KG1 (cell line): ENCODE measurements around the gene PLPPR3.

Experiments used
- DNase-seq: peaks from one replicate; lab custom pipeline; 2025; lab: John Stamatoyannopoulos, UW

Gene PLPPR3, protein sequence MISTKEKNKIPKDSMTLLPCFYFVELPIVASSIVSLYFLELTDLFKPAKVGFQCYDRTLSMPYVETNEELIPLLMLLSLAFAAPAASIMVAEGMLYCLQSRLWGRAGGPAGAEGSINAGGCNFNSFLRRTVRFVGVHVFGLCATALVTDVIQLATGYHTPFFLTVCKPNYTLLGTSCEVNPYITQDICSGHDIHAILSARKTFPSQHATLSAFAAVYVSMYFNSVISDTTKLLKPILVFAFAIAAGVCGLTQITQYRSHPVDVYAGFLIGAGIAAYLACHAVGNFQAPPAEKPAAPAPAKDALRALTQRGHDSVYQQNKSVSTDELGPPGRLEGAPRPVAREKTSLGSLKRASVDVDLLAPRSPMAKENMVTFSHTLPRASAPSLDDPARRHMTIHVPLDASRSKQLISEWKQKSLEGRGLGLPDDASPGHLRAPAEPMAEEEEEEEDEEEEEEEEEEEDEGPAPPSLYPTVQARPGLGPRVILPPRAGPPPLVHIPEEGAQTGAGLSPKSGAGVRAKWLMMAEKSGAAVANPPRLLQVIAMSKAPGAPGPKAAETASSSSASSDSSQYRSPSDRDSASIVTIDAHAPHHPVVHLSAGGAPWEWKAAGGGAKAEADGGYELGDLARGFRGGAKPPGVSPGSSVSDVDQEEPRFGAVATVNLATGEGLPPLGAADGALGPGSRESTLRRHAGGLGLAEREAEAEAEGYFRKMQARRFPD

DNA sequence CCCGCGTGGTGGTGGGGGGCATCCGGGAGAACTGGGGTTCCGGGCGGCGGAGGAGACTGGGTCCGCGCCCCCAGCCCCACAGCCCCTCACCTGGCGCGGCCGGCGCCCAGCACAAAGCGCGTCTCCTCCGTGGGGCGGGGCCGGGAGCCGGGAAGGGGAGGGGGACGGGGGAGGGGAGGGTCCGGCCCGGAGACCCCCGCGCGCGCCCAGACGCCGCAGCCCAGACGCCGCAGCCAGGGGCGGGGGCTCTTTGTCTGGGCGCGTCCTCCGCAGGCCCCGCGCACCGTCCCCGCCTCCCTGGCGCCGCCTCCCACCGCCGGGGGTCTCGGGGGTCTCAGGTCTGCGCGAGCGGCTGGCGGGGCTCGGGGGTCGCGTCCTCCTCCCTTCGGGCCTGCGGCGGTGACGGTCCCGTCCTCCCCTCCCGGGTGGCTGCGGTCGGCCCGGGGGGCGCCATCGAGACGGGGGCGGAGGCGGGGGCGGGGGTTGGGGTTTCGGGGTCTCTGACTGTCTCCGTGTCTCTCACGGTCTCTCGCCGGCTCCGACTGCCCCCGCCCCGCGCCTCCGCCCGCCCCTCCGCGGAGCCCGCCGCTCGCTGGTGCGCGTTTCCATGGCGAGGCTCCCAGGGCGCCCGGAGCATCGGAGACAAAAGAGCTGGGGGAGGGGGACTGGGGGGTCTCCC, at the start of gene PLPPR3:
Gene PLPPR3, minus strand, starts transcription at position 131 of the 679 bp plus-strand sequence. CDS start 396 bp downstream, outside the sequence.
- DNase-seq, result no peak

DNA sequence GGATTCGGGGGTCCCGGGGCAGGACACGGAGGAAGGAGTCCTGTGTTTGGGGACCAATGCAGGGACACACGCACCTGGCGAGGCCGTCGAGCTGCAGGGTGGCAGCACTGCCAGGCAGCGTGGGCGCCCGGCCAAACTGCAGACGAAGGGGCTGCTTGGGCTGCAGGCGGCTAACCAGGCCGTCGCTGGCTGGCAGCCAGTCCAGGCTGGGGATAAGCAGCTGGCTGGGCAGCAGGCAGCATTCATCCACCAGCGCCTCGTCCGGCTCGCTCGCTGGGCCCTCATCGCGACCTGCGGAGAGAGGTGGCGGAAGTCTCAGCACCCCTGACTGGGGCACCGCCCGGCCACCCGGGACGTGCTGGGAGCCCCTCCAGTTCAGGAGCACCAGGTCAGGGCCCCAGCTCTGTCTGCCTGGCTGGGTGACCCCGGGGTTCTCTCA, 49.2 kb upstream of the PLPPR3 start:
- no peak for DNase-seq

DNA sequence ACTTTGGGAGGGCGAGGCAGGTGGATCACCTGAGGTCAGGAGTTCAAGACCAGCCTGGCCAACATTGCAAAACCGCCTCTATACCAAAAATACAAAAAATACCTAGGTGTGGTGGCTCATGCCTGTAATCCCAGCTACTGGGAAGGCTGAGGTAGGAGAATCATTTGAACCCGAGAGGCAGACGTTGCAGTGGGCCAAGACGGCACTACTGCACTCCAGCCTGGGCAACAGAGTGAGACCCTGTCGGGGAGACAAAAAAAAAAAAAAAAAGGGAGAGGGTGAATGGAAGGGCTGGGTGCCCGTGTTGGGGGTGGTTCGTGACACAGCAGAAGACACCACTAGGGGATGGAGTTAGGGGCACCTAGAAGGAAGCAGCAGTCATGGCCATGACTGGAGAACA, 48.6 kb upstream of the PLPPR3 start:
- no peak for DNase-seq

DNA sequence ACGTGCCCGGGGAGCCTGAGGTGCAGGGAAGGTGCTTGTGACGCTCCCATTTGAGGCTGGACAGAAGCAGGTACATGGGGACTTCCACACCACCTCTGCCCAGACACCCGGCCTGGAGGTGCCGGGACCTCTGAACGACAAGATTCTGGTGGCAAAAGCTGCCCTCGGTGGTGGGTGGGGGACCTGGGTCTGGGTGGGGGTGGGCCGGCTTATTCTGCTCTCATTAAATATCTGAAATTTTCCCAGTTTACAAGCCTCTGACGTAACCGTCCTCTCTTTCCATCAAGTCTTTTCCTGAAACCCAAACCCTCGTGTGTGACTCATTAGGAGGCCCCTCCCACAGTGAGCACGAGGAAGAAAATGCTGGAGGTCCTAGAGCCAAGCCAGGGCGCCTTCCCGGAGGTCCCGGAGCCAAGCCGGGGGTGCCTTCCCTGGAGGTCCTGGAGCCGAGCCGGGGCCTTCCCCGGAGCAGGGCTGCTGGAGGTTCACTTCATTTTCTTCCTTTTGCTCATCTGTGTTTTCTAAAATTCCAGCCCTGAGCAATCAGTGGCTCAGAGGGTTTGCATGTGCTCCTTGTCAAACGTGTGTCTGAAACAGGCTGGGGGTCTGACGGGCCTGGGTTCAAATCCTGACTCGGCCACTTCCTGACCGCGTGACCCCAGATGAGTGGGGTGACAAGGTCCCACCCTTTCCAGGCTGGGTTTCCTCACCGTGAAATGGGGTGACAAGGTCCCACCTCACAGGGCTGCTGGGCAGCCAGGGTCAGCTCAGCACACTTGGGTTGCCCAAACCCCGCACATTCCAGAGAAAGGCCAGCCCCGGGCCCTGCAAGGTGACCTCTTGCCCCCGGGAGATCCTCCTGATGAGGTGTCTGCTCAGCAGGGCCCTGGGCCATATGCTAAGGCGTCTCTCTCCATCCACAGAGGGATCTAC, 47.8 kb upstream of the PLPPR3 start:
- DNase-seq, result no peak

DNA sequence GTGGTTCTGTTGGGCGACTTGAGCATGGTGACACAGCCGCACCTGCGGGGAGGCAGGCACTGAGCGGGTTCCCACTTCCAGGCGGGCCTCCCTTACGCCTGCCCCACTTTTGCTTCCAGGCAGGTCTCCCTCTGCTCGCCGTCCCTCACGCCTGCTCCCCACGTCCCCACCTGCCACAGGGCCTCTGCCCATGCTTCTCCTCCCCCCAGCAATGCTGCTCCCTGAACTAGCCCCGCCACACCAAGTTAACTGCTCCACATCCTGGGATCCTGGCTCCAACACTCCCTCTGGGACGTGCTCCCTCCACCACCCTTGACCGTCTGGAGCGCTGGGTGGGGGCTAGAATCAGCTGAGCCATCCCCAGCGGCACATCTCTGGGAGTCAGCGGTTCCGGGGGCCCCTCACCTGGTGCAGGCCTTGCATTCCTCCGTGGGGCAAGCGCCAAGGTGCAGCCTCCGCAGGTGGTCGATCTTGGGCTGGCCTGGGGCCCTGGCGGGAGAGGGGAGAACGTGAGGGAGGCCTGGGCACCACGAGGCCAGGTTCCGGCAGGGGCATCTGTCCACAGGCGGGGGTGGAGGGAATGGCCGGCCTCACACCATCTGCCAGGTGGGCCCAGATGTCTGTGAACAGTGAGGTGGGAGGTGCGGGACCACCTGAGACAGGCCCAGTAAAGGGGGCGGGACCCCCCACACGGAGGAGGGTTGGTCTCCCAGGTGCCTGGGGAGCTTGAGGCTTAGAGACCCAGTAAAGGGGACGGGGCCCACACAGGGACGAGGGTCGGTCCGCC, 46.9 kb upstream of the PLPPR3 start:
- DNase-seq, result no peak

DNA sequence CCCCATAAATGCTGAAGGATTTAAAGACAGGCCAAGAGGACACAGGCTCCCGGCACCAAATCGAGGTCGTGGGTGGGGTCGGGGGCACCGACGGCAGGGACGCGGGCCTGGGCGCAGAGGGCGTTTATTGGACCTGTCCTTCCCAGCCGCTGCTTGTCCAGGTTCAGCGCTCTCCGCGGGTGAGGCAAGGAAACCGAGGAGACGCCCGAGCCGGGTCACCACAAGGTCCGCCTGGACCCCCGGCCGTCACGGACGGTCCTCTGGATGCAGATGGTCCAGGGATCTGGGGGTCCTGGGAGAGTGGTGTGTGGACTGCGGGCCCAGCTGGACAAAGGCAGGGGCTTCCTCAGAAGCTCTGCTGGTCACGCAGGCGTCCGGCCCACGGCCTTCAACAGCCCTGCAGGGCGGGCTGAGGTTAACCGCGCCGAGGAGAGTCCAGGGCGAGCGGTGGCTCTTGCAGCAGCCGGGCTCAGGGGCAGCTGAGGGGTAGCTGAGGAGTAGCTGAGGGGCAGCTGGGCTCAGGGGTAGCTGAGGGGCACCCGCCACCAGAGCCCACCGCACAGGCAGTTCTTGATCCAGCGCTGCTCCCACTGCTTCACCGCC, 46.2 kb upstream of the PLPPR3 start:
- DNase-seq, result no peak

DNA sequence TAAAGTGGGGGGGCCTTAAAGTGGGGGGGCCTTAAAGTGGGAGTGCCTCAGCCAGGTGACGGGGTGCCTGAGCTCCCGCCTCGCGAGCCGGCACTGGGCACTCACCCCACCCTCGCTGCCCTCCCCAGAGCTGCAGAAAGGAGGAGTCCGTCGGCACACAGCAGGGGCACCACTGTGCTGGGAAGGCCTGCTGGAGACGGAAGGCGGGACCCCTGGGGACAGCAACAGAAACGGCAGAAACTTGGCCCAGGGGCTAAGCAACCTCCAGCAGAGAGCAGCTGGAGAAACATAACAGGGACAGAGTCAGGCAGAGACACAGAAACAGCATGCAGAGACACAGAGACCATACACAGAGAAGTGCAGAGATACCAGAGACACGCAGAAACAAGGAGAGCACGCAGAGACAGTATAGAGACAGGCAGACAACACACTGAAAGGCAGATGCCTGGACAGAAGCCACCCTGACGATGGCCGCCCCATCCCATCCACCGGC, 45.6 kb upstream of the PLPPR3 start:
- no peak for DNase-seq

DNA sequence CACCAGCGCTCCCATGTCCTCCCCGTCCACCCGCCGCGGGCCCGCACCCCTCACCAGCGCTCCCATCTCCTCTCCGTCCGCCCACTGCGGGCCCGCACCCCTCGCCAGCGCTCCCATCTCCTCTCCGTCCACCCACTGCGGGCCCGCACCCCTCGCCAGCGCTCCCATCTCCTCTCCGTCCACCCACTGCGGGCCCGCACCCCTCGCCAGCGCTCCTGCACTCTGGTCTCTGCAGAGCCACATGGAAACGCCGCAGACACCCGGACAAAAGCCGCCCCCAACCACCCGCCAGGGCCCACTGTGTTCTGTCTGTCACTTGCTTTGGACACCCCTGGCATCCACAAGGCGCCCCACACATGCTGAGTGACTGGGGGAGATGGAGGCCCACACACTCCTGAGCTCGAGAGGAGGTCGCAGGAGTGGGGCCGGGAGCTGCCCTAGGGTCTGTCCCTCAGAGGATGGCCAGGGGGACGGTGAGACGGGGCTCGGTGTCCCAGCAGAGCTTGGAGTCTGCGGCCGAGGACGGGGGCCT, 45.1 kb upstream of the PLPPR3 start:
- DNase-seq, result no peak

DNA sequence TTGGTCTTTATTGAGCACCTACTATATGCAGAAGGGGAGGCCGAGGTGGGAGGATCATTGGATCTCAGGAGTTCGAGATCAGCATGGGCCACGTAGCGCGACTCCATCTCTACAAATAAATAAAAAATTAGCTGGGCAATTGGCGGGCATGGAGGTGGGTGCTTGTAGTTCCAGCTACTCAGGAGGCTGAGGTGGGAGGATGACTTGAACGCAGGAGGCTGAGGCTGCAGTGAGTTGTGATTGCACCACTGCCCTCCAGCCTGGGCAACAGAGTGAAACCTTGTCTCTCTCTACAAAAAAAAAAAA, 41.5 kb upstream of the PLPPR3 start:
- no peak for DNase-seq

DNA sequence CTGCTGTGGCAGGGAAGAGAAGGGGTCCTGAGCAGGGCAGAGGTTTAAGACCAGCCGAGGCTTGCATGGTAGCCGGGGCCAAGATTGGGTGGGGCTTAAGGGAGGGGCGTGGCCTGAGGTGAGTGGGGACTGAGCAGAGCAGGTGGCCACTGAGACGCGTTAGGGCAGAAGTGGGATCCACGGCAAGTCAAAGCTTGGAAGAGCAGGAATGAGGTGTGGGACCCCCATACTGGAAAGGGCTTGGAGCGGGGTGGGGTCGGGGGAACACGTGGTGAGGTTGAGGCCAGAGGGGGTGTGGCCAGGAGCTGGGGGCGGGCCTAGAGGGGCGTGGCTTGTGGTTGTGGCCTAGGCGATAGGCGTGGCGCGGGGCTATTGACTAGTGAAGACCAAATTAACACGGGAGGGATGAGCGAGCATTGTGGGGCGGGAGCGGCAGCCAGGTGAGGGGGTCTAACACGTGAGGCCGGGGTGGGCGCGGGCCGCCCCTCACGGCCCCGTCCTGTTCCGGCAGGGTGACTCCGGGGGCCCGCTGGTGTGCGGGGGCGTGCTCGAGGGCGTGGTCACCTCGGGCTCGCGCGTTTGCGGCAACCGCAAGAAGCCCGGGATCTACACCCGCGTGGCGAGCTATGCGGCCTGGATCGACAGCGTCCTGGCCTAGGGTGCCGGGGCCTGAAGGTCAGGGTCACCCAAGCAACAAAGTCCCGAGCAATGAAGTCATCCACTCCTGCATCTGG, 41.0 kb upstream of the PLPPR3 start:
- DNase-seq, result no peak

DNA sequence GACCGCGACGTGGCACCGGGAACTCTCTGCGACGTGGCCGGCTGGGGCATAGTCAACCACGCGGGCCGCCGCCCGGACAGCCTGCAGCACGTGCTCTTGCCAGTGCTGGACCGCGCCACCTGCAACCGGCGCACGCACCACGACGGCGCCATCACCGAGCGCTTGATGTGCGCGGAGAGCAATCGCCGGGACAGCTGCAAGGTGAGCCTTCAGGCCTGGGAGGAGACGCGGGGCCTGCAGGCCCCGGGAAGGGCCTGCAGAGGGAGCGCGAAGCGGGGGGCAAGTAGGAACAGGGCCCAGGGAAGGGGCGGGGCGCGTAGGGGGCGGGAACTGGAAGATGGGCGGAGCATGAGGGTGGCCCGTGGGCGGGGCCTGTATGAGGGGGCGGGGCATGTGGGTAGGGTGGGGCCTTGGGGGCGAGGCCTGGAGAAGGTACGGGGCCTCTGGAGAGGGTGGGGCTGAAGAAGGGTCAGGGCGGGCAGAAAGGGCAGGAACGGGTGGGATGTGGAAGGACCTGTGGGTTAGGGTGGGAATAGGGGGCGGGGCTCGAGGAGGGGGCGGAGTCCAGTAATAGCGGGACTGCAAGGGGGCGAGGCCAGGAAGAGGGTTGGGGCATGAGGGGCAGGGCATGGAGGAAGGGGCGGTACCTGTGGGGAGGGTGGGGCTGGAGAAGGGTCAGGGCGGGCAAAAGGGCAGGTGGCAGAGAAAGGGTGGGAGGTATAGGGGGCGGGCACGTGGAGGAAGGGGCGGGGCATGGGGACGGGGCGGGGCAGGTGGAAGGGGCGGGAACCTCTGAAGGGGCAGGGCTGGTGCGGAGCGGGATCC, 40.2 kb upstream of the PLPPR3 start:
- no peak for DNase-seq

DNA sequence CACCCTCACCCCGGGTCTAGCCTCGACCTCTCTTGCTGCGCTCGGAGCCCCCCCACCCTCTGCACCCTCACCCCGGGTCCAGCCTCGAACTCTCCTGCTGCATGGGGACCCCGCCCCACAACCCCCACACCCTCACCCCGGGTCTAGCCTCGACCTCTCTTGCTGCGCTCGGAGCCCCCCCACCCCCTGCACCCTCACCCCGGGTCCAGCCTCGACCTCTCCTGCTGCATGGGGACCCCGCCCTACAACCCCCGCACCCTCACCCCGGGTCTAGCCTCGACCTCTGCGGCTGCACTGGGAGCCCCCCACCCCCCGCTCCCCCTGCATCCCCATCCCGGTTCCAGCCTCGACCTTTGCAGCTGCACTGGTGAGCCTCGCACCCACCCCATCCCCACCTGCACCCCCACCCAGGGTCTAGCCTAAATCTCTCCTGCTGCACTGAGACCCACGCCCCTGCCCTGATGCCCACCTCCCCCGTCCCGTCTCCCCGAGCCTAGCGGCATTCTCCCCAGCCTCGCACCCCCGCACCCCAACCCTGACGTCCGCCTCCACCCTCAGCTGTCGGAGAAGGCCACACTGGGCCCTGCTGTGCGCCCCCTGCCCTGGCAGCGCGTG, 39.5 kb upstream of the PLPPR3 start:
- DNase-seq, result no peak

DNA sequence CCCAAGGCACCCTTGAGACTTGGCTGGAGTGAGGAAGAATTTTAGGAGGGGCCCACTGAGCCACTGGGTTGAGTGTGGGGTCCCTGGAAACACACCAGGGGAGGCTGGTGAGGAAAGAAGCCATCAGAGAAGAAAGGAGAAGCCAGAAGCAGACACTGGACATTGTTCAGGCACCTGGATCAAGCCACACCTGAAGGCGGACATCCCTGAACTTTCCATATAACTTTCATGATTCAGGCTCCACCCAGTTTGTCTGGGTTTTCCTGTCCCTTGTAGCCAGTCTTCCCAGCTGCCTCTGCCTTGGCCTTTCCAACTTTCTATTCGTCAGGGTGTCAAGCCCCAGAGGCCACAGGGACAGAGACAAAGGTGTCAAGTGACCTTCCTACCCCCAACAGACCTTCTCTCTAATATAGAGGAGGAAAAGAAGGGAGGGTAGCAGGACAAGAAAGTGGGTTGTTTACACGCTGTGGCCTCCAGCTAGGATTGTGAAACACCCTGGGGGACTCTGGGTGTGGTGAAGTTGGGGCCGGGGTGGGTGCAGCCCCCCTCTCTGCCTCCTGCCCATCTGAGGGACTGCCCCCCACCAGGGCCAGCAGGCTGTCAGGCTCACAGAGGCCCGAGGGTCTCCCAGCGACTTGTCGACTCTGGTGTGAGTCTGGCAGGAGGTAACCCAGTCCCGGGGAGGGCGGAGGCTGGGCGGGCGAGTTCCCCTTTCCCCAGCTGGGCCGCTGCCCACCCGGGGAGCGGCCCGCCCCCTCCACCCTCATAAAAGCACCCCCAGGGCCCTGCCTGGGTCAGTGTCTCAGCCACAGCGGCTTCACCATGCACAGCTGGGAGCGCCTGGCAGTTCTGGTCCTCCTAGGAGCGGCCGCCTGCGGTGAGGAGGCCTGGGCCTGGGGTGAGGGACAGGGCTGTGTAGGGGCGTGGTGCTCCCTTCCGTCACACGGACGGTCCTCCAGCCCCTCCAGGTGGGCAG, 37.4 kb upstream of the PLPPR3 start, which contains the start of gene CFD:
Gene CFD, plus strand, starts transcription at position 797 of the 976 bp plus-strand sequence. Its CDS starts 26 bp downstream, at position 823.
- DNase-seq, result no peak

DNA sequence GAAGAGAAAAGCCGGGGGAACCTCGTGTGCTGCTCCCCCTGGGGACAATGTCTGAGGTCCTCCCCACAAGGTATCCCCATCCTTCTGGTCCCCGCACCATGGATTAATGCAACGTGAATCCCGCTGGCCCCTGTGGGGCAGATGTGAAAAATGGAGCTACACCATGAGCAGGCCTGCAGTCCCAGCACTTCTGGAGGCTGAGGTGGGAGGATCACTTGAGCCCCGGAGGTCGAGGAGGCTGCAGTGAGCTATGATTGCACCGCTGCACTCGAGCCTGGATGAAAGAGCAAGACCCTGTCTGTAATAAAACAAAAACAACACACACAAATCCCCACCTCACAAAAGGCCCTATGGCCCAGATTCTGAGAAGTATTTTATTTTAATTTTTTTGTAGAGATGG, 36.5 kb upstream of the PLPPR3 start:
- DNase-seq, result no peak

DNA sequence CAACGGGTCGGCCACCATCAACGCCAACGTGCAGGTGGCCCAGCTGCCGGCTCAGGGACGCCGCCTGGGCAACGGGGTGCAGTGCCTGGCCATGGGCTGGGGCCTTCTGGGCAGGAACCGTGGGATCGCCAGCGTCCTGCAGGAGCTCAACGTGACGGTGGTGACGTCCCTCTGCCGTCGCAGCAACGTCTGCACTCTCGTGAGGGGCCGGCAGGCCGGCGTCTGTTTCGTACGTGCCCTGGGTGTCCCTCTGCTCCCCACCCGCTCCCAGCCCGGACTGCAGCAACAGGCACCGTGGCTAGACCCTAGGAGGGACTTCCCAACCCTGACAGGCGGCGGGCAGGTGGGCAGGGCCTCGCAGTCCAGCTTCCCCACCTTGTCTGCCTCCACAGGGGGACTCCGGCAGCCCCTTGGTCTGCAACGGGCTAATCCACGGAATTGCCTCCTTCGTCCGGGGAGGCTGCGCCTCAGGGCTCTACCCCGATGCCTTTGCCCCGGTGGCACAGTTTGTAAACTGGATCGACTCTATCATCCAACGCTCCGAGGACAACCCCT, 33.9 kb upstream of the PLPPR3 start:
- no peak for DNase-seq

DNA sequence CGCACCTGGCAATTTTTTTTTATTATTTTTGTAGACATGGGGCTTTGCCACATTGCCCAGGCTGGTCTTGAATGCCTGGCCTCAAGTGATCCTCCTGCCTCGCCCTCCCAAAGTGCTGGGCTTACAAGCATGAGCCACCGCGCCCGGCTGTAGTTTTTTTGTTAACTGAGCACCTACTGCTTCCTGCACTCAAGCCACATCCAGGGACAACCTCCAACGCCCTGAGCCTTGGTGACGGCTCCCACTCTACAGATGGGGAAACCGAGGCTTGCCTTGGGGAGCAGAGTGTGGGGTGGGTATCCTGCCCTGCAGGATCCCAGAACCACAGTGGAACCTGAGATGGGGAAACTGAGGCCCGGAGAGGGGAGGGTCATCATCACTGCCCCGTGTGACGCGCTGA, 33.4 kb upstream of the PLPPR3 start:
- DNase-seq, result no peak

DNA sequence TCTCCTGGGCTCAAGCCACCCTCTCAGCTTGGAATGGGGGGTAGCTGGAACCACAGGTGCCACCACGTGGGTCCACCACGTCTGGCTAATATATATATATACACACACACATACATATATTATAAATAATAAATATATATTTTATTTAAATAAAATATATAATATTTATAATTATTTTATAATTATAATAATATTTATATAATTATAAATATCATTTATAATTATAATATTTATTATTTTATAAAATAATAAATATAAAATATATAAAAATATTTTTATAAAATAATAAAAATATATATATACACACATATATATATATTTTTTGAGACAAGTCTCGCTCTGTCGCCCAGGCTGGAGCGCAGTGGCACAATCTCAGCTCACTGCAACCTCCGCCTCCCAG, 32.8 kb upstream of the PLPPR3 start:
- DNase-seq, result no peak
